Tibial nerve (tissue), 3 donors: Measurements from ENCODE around the gene RNF166.

Experiments
- CTCF ChIP-seq, 5 experiments: fragments of 200-600 bp in 3 of 5; fragments of 450-650 bp in 2 of 5; sonication (generic) in 3 of 5; IDR thresholded peaks; one replicate each; pipeline ENCODE4 v1.5.1; 2016 to 2019; ENCODE audit warnings: antibody characterized with exemption in 5 of 5, mild to moderate bottlenecking in 3 of 5, moderate library complexity in 2 of 5
- POLR2A ChIP-seq, 2 donors: fragments of 450-650 bp; IDR thresholded peaks; one replicate each; pipeline ENCODE4 v1.6.1; 2017; ENCODE audit warnings: antibody characterized with exemption in 2 of 2, mild to moderate bottlenecking in 2 of 2, moderate library complexity in 2 of 2

- no peak for TF ChIP-seq CTCF (IDR thresholded peaks at IDR 0.05)
- no peak for TF ChIP-seq POLR2A (IDR thresholded peaks at IDR 0.05)
These were observed 29.9 kb upstream of the RNF166 start for GRCh38 chr16:88736088-88736487.
